ENCODE results near the gene IFIH1.

The IFIH1 gene

DNA sequence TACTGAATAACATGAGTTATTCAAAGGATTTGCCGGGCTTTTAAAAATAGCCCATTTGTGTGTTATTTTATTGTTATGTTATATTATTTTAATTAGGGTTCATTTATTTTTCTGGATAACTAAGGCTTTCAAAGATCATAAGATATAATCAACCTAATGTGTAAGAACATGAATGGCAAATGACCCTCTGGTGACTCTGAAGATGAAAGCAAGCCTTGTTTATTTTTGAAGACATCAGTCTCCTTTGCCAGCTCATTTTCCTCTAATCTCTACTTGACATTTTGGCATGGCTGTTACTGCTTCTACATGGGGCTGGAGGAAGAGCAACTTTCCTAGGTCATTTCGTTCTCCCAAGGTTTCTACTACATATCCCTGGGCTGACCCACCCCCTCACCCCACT is 85.8 kb downstream of the IFIH1 start:
- intact Hi-C loops (cut with DNase I), result no loop called here
- DNase-seq, result no peak

GRCh38 chr2:162232027-162232426 is 86.5 kb downstream of the IFIH1 start:
- DNase-seq, result no peak
- intact Hi-C loops (cut with DNase I), result no loop called here

GRCh38 chr2:162230761-162231160 is 87.7 kb downstream of the IFIH1 start:
- DNase-seq, result no peak
- intact Hi-C loops (cut with DNase I), result no loop called here

DNA sequence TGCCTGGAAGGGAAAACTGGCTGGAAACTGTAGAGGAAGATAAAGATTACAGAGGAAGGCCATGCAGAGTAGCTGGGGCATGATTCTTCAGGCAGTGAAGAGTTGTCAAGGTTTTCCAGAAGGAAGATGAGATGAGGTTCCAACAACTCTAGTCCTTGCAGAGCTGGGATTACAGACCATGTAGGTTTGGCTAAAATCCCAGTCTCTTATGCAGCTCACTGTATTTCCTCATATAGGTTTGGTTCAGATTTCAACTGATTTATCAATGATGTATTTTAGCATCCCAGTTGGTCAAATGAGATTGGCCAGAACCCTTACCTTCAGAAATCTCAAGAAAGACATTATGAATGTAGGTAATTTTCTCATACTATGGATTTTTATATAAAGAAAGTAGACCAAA is 91.6 kb downstream of the IFIH1 start:
- intact Hi-C loops (cut with DNase I), result no loop called here
- no peak for DNase-seq

GRCh38 chr2:162221064-162221463 is 97.4 kb downstream of the IFIH1 start:
- intact Hi-C loops (cut with DNase I), result loop anchor here (5.0 kb wide), 1 partner anchor 76 kb away; no protein-coding TSS in a partner anchor
- DNase-seq, result peak in 41 of 42 donors; percentile 24 to 88 (median 69)

DNA sequence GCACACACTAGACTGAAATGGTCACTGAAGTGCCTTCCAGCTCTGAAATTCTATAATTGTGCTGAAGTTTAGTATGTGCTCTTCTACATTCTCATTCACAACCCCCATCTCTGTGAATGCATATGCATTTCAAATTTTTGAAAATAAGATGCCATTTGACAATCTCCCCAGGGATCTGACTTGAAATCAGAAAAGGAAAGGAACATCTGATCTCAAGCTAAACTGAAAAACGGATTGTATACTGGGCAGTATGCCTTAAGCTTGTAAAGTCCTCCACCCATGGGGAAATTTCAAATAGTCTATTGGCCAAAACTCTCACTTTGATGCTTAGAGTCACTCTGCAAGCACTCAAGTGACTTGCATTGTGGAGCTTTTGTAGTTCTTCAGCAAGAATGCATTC is 98.1 kb downstream of the IFIH1 start:
- no peak for DNase-seq
- intact Hi-C loops (cut with DNase I), result loop anchor here (5.0 kb wide), 1 partner anchor 77 kb away; no protein-coding TSS in a partner anchor

DNA sequence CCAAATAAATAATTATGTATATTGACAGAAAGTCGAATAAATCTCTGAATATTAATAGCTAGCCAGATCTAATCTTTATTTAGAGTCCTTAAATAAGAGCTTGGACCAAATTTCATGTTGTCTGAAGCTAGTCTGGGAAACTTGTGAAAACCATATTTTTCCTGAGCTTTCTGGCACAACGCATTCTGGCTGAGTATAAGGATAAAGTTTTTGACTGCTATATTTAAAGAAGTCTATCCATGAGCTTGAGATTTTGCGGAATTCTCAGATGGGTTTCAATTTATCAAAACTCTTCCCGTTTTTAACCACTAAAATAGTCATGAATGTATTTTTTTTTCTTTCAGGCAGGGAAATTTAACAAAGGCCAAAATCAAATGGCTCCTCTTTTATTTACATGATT is 99.1 kb downstream of the IFIH1 start:
- DNase-seq, result no peak
- intact Hi-C loops (cut with DNase I), result no loop called here

GRCh38 chr2:162217598-162217997 is 100.9 kb downstream of the IFIH1 start:
- no peak for DNase-seq

More at GRCh38 chr2:162217598-162217997, 100.9 kb downstream of the IFIH1 start:
- intact Hi-C loops (cut with DNase I), result no loop called here

All from head of caudate nucleus (tissue), 42 donors.